A673 (cell line): Measurements from ENCODE around the gene GJC2. TPM values are rescaled to one million over a fixed set of nuclear protein-coding genes. Genes with fewer than 3 reads are reported as not detected.

Experiments used
- BruUV-seq: library from RNA; stranded (reverse); fragments of 400-500 nt; replicated peaks from 2 replicates; lab custom pipeline; 2021; lab: Mats Ljungman, UMichigan
- CTCF ChIA-PET: fragments of 300-600 bp; sonication (Branson Sonifier 250); formaldehyde crosslinking; loops from one replicate; lab custom pipeline; 2022; ENCODE audit warnings: antibody characterized with exemption; lab: Charles Lee
- POLR2A ChIA-PET: fragments of 300-600 bp; sonication (Branson Sonifier 250); formaldehyde crosslinking; loops from one replicate; lab custom pipeline; 2022; ENCODE audit warnings: antibody characterized with exemption; ENCODE audit not compliant: low non-redundant PET; lab: Charles Lee
- DNase-seq: peaks from one replicate; pipeline ENCODE4 v3.0.0-alpha.2; 2015; ENCODE audit warnings: low spot score
- H3K27ac ChIP-seq: fragments of 200-600 bp; sonication (generic); 2 replicates; pipeline ENCODE4 v1.5.1; 2016; ENCODE audit warnings: mixed run types, low read depth, mild to moderate bottlenecking, mixed read lengths, antibody characterized with exemption, low read length; ENCODE audit not compliant: poor library complexity, severe bottlenecking
- H3K27me3 ChIP-seq: fragments of 200-600 bp; sonication (generic); replicated peaks from 2 replicates; pipeline ENCODE4 v1.6.1; 2017; ENCODE audit warnings: mixed run types, low read depth, mild to moderate bottlenecking, mixed read lengths, antibody characterized with exemption, low read length; ENCODE audit not compliant: insufficient read depth, poor library complexity
- H3K36me3 ChIP-seq: fragments of 200-600 bp; sonication (generic); 2 replicates; pipeline ENCODE4 v1.6.1; 2016; ENCODE audit warnings: mixed run types, mild to moderate bottlenecking, mixed read lengths, antibody characterized with exemption, low read length; ENCODE audit not compliant: insufficient read depth, poor library complexity, severe bottlenecking
- H3K4me1 ChIP-seq: fragments of 200-600 bp; sonication (generic); 2 replicates; pipeline ENCODE4 v1.6.1; 2017; ENCODE audit warnings: mixed run types, mild to moderate bottlenecking, mixed read lengths, antibody characterized with exemption, low read length; ENCODE audit not compliant: insufficient read depth, poor library complexity, severe bottlenecking
- H3K4me3 ChIP-seq: fragments of 200-600 bp; sonication (generic); 2 replicates; pipeline ENCODE4 v1.5.1; 2016; ENCODE audit warnings: low read depth, mixed run types, mild to moderate bottlenecking, mixed read lengths, low read length; ENCODE audit not compliant: poor library complexity, severe bottlenecking
- H3K9me3 ChIP-seq: fragments of 200-600 bp; sonication (generic); 2 replicates; pipeline ENCODE4 v1.6.1; 2016; ENCODE audit warnings: mixed run types, low read depth, mild to moderate bottlenecking, mixed read lengths, antibody characterized with exemption, low read length; ENCODE audit not compliant: poor library complexity, severe bottlenecking
- EZH2 ChIP-seq: fragments of 200-600 bp; sonication (generic); IDR thresholded peaks from 2 replicates; pipeline ENCODE4 v1.6.1; 2017; ENCODE audit warnings: borderline replicate concordance, low read depth, mild to moderate bottlenecking, mixed read lengths, antibody characterized with exemption, low read length; ENCODE audit not compliant: poor library complexity, severe bottlenecking
- intact Hi-C: fragments of 100-400 bp; cut with micrococcal nuclease; formaldehyde crosslinking; loops from one replicate; pipeline ENCODE4 v1.10.0; 2022; ENCODE audit not compliant: unreplicated experiment
- total RNA-seq: library from RNA; stranded (reverse); gene quantifications from 2 replicates; pipeline ENCODE4 v1.2.3, GENCODE V29; 2021
- TF ChIP-seq, protein P1 (sequence below): fragments of 300-800, 200-600 bp; sonication (generic); conservative IDR thresholded peaks from 2 replicates; pipeline ENCODE4 v1.5.1; 2017; ENCODE audit warnings: low read depth, mild to moderate bottlenecking, antibody characterized with exemption, low read length, moderate library complexity, mixed read lengths

Gene GJC2
- total RNA-seq, 1 experiment from 2014 or later: 0.97 TPM

DNA sequence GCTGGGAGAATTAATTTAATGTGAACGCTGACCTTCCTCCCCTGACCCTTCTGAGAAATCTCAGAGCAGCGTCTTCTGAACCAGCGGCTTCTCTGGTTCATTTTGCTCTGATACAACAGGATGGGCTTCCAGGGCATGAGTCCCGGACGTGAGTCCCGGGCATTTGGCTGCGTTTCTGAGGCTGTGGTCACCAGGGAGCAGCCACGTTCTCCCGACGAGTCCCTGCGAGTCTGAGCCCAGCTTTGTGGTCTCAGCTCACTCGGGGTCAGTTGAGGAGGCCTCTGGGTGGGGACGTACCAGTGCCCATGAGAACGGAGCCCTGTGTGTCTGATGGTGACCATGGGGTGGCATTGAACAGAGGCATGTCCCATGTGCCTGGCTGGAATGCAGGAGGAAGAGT is 40.5 kb downstream of the GJC2 start:
- CTCF ChIA-PET: no interaction called here
- Histone ChIP-seq H3K27me3 (no peaks in the 10 kb centered on the region), H3K4me3 (no peak overlapping the region), H3K4me1 (no peaks in the 10 kb centered on the region), H3K9me3 (peaks cover 4% of the 10 kb centered on the region), H3K27ac (no peak overlapping the region), H3K36me3 (no peaks in the 10 kb centered on the region)
- no peak for DNase-seq
- no peak for TF ChIP-seq EZH2
- TF ChIP-seq, protein P1, sequence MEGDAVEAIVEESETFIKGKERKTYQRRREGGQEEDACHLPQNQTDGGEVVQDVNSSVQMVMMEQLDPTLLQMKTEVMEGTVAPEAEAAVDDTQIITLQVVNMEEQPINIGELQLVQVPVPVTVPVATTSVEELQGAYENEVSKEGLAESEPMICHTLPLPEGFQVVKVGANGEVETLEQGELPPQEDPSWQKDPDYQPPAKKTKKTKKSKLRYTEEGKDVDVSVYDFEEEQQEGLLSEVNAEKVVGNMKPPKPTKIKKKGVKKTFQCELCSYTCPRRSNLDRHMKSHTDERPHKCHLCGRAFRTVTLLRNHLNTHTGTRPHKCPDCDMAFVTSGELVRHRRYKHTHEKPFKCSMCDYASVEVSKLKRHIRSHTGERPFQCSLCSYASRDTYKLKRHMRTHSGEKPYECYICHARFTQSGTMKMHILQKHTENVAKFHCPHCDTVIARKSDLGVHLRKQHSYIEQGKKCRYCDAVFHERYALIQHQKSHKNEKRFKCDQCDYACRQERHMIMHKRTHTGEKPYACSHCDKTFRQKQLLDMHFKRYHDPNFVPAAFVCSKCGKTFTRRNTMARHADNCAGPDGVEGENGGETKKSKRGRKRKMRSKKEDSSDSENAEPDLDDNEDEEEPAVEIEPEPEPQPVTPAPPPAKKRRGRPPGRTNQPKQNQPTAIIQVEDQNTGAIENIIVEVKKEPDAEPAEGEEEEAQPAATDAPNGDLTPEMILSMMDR: no peak
- intact Hi-C loops: no loop called here
- POLR2A ChIA-PET: no interaction called here
- BruUV-seq: no TSS peak

DNA sequence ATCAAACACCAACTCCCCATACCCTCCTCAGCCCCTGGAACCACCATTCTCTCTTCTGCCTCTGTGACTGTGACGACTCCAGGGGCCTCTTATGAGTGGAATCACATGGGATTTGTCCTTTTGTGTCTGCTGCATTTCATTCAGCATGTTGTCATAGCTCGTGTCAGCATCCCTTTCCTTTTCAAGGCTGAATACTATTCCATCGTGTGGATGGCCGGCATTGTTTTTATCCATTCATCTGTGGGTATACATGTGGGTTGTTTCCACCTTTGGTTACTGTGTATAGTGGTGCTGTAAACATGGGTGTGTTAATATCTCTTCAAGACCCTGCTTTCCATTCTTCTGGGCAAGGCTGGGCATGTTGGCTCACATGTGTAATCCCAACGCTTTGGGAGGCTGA is 41.0 kb downstream of the GJC2 start:
- H3K27ac ChIP-seq: no peak overlapping the region
- H3K36me3 ChIP-seq: no peaks in the 10 kb centered on the region
- no peak overlapping the region for H3K4me3 ChIP-seq
- CTCF ChIA-PET: no interaction called here
- H3K9me3 ChIP-seq: peaks cover 4% of the 10 kb centered on the region
- DNase-seq: no peak
- no TSS peak for BruUV-seq
- no peaks in the 10 kb centered on the region for H3K27me3 ChIP-seq
- intact Hi-C loops: no loop called here
- POLR2A ChIA-PET: no interaction called here
- H3K4me1 ChIP-seq: no peaks in the 10 kb centered on the region
- TF ChIP-seq, protein P1: no peak
- TF ChIP-seq EZH2: no peak

DNA sequence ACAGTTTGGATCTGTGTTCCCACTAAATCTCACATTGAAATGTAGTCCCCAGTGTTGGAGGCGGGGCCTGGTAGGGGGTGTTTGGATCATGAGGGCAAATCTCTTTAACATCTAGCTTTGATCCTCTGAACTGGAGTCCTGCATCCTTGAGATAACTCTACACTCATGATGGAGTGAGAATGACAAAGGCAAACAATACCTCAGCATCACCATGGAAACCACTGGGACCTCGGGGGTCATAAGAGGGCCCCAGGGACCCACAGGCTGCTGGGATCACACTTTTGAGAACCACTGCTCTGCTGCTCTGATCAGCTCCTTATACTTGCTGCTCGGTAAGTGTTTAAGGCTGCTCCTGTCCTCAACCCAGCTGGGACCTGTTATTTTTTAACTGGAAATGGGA is 44.7 kb downstream of the GJC2 start:
- no peaks in the 10 kb centered on the region for H3K36me3 ChIP-seq
- no peaks in the 10 kb centered on the region for H3K4me1 ChIP-seq
- DNase-seq: no peak
- H3K4me3 ChIP-seq: no peak overlapping the region
- TF ChIP-seq, protein P1: no peak
- TF ChIP-seq EZH2: no peak
- BruUV-seq: no TSS peak
- no peak overlapping the region for H3K27ac ChIP-seq
- no peaks in the 10 kb centered on the region for H3K27me3 ChIP-seq
- ChIA-PET CTCF (no interaction called here), POLR2A (no interaction called here)
- peaks cover 11% of the 10 kb centered on the region for H3K9me3 ChIP-seq
- intact Hi-C loops: no loop called here
